Measurements from ENCODE around the gene GAK.

DNA sequence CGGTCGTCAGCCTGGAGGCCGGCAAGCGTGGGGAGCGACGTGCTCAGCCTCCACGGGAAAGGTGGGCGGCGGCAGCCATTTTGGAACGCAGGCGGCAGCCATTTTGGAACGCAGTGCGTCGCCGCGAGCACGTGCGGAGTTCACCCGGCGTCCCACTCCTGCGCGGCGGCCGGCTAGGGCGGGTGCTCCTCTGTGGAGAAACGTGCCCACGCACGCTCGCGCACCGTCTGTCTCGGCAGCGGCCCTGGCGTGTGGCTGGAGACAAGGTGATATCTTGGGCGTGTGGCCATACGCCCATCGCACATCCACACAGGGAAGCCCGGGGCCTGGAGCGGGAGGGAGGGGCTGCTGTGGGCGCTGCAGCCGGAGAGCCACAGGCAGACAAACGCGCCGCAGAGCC is 127.3 kb downstream of the GAK start:
- TF ChIP-seq, protein P1, sequence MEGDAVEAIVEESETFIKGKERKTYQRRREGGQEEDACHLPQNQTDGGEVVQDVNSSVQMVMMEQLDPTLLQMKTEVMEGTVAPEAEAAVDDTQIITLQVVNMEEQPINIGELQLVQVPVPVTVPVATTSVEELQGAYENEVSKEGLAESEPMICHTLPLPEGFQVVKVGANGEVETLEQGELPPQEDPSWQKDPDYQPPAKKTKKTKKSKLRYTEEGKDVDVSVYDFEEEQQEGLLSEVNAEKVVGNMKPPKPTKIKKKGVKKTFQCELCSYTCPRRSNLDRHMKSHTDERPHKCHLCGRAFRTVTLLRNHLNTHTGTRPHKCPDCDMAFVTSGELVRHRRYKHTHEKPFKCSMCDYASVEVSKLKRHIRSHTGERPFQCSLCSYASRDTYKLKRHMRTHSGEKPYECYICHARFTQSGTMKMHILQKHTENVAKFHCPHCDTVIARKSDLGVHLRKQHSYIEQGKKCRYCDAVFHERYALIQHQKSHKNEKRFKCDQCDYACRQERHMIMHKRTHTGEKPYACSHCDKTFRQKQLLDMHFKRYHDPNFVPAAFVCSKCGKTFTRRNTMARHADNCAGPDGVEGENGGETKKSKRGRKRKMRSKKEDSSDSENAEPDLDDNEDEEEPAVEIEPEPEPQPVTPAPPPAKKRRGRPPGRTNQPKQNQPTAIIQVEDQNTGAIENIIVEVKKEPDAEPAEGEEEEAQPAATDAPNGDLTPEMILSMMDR (IDR thresholded peaks at IDR 0.05; ENCODE audit: poor library complexity, severe bottlenecking), result no peak
- TF ChIP-seq RAD21 (conservative IDR thresholded peaks at IDR 0.05) (no peak), EZH2 (IDR thresholded peaks at IDR 0.05; ENCODE audit: borderline replicate concordance, insufficient read depth, low read length, poor library complexity, severe bottlenecking) (no peak), POLR2AphosphoS5 (IDR thresholded peaks at IDR 0.05) (no peak), EP300 (conservative IDR thresholded peaks at IDR 0.05; ENCODE audit: poor library complexity, severe bottlenecking) (no peak), MXI1 (conservative IDR thresholded peaks at IDR 0.05; ENCODE audit: poor library complexity, severe bottlenecking) (no peak), TAF1 (IDR thresholded peaks at IDR 0.05; ENCODE audit: low read depth) (no peak), SMC3 (conservative IDR thresholded peaks at IDR 0.05; ENCODE audit: poor library complexity) (no peak)
- TF ChIP-seq, protein P2, sequence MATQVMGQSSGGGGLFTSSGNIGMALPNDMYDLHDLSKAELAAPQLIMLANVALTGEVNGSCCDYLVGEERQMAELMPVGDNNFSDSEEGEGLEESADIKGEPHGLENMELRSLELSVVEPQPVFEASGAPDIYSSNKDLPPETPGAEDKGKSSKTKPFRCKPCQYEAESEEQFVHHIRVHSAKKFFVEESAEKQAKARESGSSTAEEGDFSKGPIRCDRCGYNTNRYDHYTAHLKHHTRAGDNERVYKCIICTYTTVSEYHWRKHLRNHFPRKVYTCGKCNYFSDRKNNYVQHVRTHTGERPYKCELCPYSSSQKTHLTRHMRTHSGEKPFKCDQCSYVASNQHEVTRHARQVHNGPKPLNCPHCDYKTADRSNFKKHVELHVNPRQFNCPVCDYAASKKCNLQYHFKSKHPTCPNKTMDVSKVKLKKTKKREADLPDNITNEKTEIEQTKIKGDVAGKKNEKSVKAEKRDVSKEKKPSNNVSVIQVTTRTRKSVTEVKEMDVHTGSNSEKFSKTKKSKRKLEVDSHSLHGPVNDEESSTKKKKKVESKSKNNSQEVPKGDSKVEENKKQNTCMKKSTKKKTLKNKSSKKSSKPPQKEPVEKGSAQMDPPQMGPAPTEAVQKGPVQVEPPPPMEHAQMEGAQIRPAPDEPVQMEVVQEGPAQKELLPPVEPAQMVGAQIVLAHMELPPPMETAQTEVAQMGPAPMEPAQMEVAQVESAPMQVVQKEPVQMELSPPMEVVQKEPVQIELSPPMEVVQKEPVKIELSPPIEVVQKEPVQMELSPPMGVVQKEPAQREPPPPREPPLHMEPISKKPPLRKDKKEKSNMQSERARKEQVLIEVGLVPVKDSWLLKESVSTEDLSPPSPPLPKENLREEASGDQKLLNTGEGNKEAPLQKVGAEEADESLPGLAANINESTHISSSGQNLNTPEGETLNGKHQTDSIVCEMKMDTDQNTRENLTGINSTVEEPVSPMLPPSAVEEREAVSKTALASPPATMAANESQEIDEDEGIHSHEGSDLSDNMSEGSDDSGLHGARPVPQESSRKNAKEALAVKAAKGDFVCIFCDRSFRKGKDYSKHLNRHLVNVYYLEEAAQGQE (IDR thresholded peaks at IDR 0.05; ENCODE audit: borderline replicate concordance), result no peak
